Lung (tissue), 13 donors: ENCODE measurements around the gene ARL6IP4. TPM values are rescaled to one million over a fixed set of nuclear protein-coding genes. Genes with fewer than 3 reads are reported as not detected.

Experiments used
- ATAC-seq: fragments of 200-7000 bp; cut with Tn5 transposase; one replicate; pipeline ENCODE4 v1.9.1; 2020; ENCODE audit warnings: moderate number of reproducible peaks; ENCODE audit not compliant: insufficient read depth, low FRiP score
- DNase-seq, 3 donors: peaks; one replicate each; pipeline ENCODE4 v3.0.0-alpha.2; 2013 to 2017
- H3K27ac ChIP-seq, 2 donors: one replicate each; pipeline ENCODE4 v1.5.1; 2013; ENCODE audit warnings: mild to moderate bottlenecking in 2 of 2, moderate library complexity in 2 of 2, control low read depth in 1 of 2, inconsistent platforms in 1 of 2, low read depth in 1 of 2, low read length in 1 of 2
- H3K27me3 ChIP-seq, 3 donors: one replicate each; pipeline ENCODE4 v1.5.1; 2013; ENCODE audit warnings: low read length in 2 of 3; ENCODE audit not compliant: control insufficient read depth in 3 of 3, insufficient read depth in 3 of 3
- H3K36me3 ChIP-seq, 4 donors: one replicate each; pipeline ENCODE4 v1.5.1; 2013; ENCODE audit warnings: low read length in 4 of 4, mild to moderate bottlenecking in 1 of 4, moderate library complexity in 1 of 4; ENCODE audit not compliant: control insufficient read depth in 4 of 4, insufficient read depth in 4 of 4
- H3K4me1 ChIP-seq, 5 donors: one replicate each; pipeline ENCODE4 v1.5.1; 2013; ENCODE audit warnings: low read length in 5 of 5, mild to moderate bottlenecking in 2 of 5, moderate library complexity in 1 of 5; ENCODE audit not compliant: control insufficient read depth in 5 of 5, insufficient read depth in 5 of 5
- H3K4me3 ChIP-seq: one replicate; pipeline ENCODE4 v1.5.1; 2013; ENCODE audit warnings: mild to moderate bottlenecking, control low read depth, moderate library complexity
- H3K9ac ChIP-seq, 2 donors: one replicate each; pipeline ENCODE4 v1.5.1; 2013; ENCODE audit warnings: low read length in 2 of 2, control low read depth in 1 of 2; ENCODE audit not compliant: insufficient read depth in 1 of 2
- H3K9me3 ChIP-seq, 4 donors: one replicate each; pipeline ENCODE4 v1.5.1; 2013; ENCODE audit warnings: low read length in 3 of 4, mild to moderate bottlenecking in 1 of 4, moderate library complexity in 1 of 4; ENCODE audit not compliant: control insufficient read depth in 4 of 4, insufficient read depth in 3 of 4
- WGBS, 2 donors: extraction: QIAGEN DNeasy Blood & Tissue Kit; methylation state at CpG; one replicate each; pipeline ENCODE4 v1.1.7; 2013; 5-methylcytosine and 5-hydroxymethylcytosine counted together
- polyA plus RNA-seq, 2 donors: library from polyadenylated mRNA; stranded (reverse); fragments of 200-250 nt; gene quantifications; one replicate each; pipeline ENCODE4 v1.2.1, GENCODE V29; 2013
- small RNA-seq: library from RNA; depleted of rRNA; stranded (forward); fragments of <200 nt; gene quantifications from one replicate; pipeline ENCODE3, GENCODE V24; 2014; ENCODE audit warnings: low replicate concordance
- total RNA-seq, 2 donors: library from RNA; depleted of rRNA in 1 of 2; stranded (reverse); fragments of >200 nt in 1 of 2; gene quantifications; one replicate each; pipeline ENCODE4 v1.2.1, GENCODE V29; 2014 to 2021
- TF ChIP-seq, protein P1 (sequence below): IDR thresholded peaks from 2 replicates; pipeline ENCODE4 v1.5.1; 2012; ENCODE audit warnings: mild to moderate bottlenecking; ENCODE audit errors: control extremely low read depth, extremely low read depth
- donor health status: control.
- donor health status: control.
- donor health status: Bipolar disorder and iron deficiency.
- donor health status: healthy.
- donor health status: DM: yes; HTN: yes; CAD: no.

The ARL6IP4 gene
- total and polyA plus RNA-seq, 4 donors: 83.6 to 354 (median 192) TPM

DNA sequence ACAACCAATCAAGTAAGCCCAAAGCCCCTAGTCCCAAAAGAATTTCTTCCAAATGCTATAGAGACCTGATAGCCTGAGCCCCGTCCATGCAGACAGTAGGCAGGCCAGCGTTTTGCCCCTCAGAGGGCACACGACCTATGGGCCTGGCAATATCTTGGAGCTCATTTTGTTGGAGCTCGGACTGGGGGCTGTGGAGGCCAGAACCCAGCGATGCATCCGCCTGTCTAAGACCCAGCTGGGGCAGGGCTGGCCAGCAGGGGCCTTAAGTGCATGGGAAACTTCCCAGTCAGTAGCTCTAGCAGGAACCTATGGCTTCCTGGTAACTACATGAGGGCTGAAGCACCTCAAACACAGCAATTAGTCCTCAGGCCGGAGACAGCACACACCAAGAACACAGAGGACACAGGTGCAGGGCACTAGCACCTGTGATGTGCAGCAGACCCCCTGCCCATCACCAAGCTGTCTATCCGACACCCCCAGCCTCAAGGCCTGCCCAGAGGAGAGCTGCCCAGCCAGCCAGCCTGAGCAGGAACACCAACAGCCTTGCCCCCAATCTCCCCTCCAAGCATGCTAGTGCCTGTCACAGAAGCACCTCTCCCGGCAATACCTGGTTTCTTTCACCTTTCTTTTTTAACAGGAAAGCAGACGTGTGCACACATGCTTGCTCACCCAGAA is 50.8 kb downstream of the ARL6IP4 start:
- 86 to 89% methylated on average over 10 of the region's 10 CpGs for WGBS, 2 donors
- no peak for ATAC-seq
- H3K36me3 ChIP-seq: peaks cover 0 to 29% (median 0%) of the 10 kb centered on the region in 4 donors
- H3K4me1 ChIP-seq: peaks cover 0 to 11% (median 0%) of the 10 kb centered on the region in 5 donors
- no peak overlapping the region for H3K27ac ChIP-seq
- H3K9me3 ChIP-seq: no peaks in the 10 kb centered on the region
- no peak overlapping the region for H3K4me3 ChIP-seq
- no peaks in the 10 kb centered on the region for H3K27me3 ChIP-seq
- DNase-seq: no peak
- no peak overlapping the region for H3K9ac ChIP-seq
- TF ChIP-seq, protein P1, sequence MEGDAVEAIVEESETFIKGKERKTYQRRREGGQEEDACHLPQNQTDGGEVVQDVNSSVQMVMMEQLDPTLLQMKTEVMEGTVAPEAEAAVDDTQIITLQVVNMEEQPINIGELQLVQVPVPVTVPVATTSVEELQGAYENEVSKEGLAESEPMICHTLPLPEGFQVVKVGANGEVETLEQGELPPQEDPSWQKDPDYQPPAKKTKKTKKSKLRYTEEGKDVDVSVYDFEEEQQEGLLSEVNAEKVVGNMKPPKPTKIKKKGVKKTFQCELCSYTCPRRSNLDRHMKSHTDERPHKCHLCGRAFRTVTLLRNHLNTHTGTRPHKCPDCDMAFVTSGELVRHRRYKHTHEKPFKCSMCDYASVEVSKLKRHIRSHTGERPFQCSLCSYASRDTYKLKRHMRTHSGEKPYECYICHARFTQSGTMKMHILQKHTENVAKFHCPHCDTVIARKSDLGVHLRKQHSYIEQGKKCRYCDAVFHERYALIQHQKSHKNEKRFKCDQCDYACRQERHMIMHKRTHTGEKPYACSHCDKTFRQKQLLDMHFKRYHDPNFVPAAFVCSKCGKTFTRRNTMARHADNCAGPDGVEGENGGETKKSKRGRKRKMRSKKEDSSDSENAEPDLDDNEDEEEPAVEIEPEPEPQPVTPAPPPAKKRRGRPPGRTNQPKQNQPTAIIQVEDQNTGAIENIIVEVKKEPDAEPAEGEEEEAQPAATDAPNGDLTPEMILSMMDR: no peak

Small RNA genes within 50 kb of the gene (small RNA-seq; reads per million reads assigned to genes)
- gene ARL6IP4 (not detected), gene MIR4304 (not detected)

Other genes starting within 250 kb of the ARL6IP4 start
- gene HCAR1, start 249.8 kb upstream of the ARL6IP4 start, total RNA-seq: 1 to 10 TPM in 1 of 2 donors, under 1 TPM in 1; 0.31 to 2.2 TPM
- under 1 TPM; 0.29 to 0.37 TPM for gene HCAR1, start 249.8 kb upstream of the ARL6IP4 start, polyA plus RNA-seq
- 10 to 100 TPM; 31.3 to 40.2 TPM for gene DENR, start 227.9 kb upstream of the ARL6IP4 start, total RNA-seq
- 10 to 100 TPM; 19.5 to 19.9 TPM for gene DENR, start 227.9 kb upstream of the ARL6IP4 start, polyA plus RNA-seq
- gene CCDC62, start 206.1 kb upstream of the ARL6IP4 start, total RNA-seq: under 1 TPM; 0.37 to 0.97 TPM
- gene CCDC62, start 206.1 kb upstream of the ARL6IP4 start, polyA plus RNA-seq: under 1 TPM; 0.08 to 0.14 TPM
- gene HIP1R, start 145.2 kb upstream of the ARL6IP4 start, total RNA-seq: 10 to 100 TPM; 33.8 to 56.3 TPM
- 10 to 100 TPM; 34.5 to 36.3 TPM for gene HIP1R, start 145.2 kb upstream of the ARL6IP4 start, polyA plus RNA-seq
- 10 to 100 TPM; 43.1 to 44.1 TPM for gene VPS37B, start 84.6 kb upstream of the ARL6IP4 start, total RNA-seq
- gene VPS37B, start 84.6 kb upstream of the ARL6IP4 start, polyA plus RNA-seq: 10 to 100 TPM; 31.0 to 41.5 TPM
- 1 to 10 TPM; 6.7 to 7.5 TPM for gene ABCB9, start 14.2 kb upstream of the ARL6IP4 start, total RNA-seq
- gene ABCB9, start 14.2 kb upstream of the ARL6IP4 start, polyA plus RNA-seq: 1 to 10 TPM; 2.7 to 2.9 TPM
- gene OGFOD2, start 5.4 kb upstream of the ARL6IP4 start, total RNA-seq: 10 to 100 TPM; 11.4 to 30.1 TPM
- 10 to 100 TPM; 17.3 to 19.7 TPM for gene OGFOD2, start 5.4 kb upstream of the ARL6IP4 start, polyA plus RNA-seq
- gene PITPNM2, start 170.4 kb downstream of the ARL6IP4 start, total RNA-seq: 10 to 100 TPM; 19.6 to 37.8 TPM
- gene PITPNM2, start 170.4 kb downstream of the ARL6IP4 start, polyA plus RNA-seq: 10 to 100 TPM in 1 of 2 donors, 1 to 10 TPM in 1; 8.9 to 12.9 TPM